ENCODE measurements around the gene C1orf21.

C1orf21 gene

GRCh38 chr1:184429335-184429734, 42.5 kb downstream of the C1orf21 start:
- Histone ChIP-seq H3K4me2 (ENCODE audit: low read length) (no peak overlapping the region), H2AK5ac (ENCODE audit: low read length) (no peak overlapping the region), H3K9me3 (ENCODE audit: insufficient read depth, low read depth, low read length) (no peaks in the 10 kb centered on the region), H4K8ac (ENCODE audit: low read depth, low read length) (no peak overlapping the region), H3K27ac (ENCODE audit: low read depth, low read length) (no peak overlapping the region), H4K91ac (ENCODE audit: low read depth, low read length) (no peak overlapping the region), H3K14ac (ENCODE audit: low read length) (no peak overlapping the region), H2AFZ (ENCODE audit: insufficient read depth, low read length, poor library complexity) (no peak overlapping the region), H2BK5ac (ENCODE audit: low read depth, low read length, poor library complexity) (no peak overlapping the region), H3K4ac (ENCODE audit: low read depth, low read length) (no peak overlapping the region), H2BK12ac (ENCODE audit: low read length) (no peak overlapping the region), H3K4me3 (ENCODE audit: low read depth, low read length) (no peak overlapping the region), H3K79me2 (ENCODE audit: control insufficient read depth, insufficient read depth, low read length, poor library complexity) (peaks cover 1% of the 10 kb centered on the region), H3K27me3 (ENCODE audit: insufficient read depth, low read length) (no peaks in the 10 kb centered on the region), H3K4me1 (ENCODE audit: control insufficient read depth in 1 of 2, insufficient read depth in 2 of 2, low read length in 2 of 2) (peaks cover 8 to 13% of the 10 kb centered on the region in 2 experiments), H3K36me3 (ENCODE audit: control insufficient read depth in 1 of 2, insufficient read depth in 2 of 2, low read length in 2 of 2) (no peaks in the 10 kb centered on the region), H3K9ac (ENCODE audit: low read length) (no peak overlapping the region), H3K79me1 (ENCODE audit: low read length) (peaks cover 13% of the 10 kb centered on the region), H3K23ac (ENCODE audit: low read length) (no peak overlapping the region), H3K18ac (ENCODE audit: low read length) (no peak overlapping the region), H2BK120ac (ENCODE audit: insufficient read depth, low read length, poor library complexity) (no peak overlapping the region), H4K12ac (ENCODE audit: low read depth, low read length) (no peak overlapping the region)
- DNase-seq = no peak
- WGBS (ENCODE audit: extremely low coverage, insufficient coverage, insufficient read length) = no CpG with 5 or more reads among the region's 3 CpGs

DNA sequence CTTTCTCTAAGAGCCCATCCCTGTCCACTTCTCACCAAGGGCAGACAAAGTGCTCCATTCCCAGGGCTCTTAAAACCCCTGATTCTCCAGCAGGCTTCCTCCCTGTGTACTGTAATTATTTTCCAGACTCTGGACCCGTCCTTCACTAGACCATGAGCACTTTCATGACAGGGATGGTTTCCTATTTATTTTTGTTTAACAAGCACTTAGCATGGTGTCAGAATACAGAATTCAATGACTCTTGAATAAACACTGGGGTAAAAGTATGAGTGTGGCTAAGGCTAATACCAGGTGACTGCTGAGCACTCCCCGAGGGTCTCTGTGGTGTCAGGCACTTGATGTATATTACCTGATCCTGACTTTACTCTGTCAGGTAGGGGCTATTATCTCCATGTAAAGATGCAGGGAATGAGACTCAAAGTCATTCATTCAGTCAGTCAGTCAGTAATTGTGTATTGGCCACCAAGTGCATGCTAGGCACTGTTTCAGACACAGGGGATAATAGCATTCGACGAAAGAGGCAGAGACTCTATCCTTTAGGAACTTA, 47.2 kb downstream of the C1orf21 start:
- Histone ChIP-seq H3K4ac (ENCODE audit: low read depth, low read length) (no peak overlapping the region), H3K79me1 (ENCODE audit: low read length) (no peaks in the 10 kb centered on the region), H3K9me3 (ENCODE audit: insufficient read depth, low read depth, low read length) (no peaks in the 10 kb centered on the region), H2AFZ (ENCODE audit: insufficient read depth, low read length, poor library complexity) (no peak overlapping the region), H3K27me3 (ENCODE audit: insufficient read depth, low read length) (no peaks in the 10 kb centered on the region), H3K18ac (ENCODE audit: low read length) (no peak overlapping the region), H3K9ac (ENCODE audit: low read length) (no peak overlapping the region), H3K4me3 (ENCODE audit: low read depth, low read length) (no peak overlapping the region), H3K23ac (ENCODE audit: low read length) (no peak overlapping the region), H3K4me2 (ENCODE audit: low read length) (no peak overlapping the region), H3K36me3 (ENCODE audit: control insufficient read depth in 1 of 2, insufficient read depth in 2 of 2, low read length in 2 of 2) (no peaks in the 10 kb centered on the region), H3K4me1 (ENCODE audit: control insufficient read depth in 1 of 2, insufficient read depth in 2 of 2, low read length in 2 of 2) (peaks cover 3% of the 10 kb centered on the region in 2 experiments), H2BK120ac (ENCODE audit: insufficient read depth, low read length, poor library complexity) (no peak overlapping the region), H4K12ac (ENCODE audit: low read depth, low read length) (no peak overlapping the region), H3K27ac (ENCODE audit: low read depth, low read length) (no peak overlapping the region), H2BK5ac (ENCODE audit: low read depth, low read length, poor library complexity) (no peak overlapping the region), H4K91ac (ENCODE audit: low read depth, low read length) (no peak overlapping the region), H2BK12ac (ENCODE audit: low read length) (no peak overlapping the region), H2AK5ac (ENCODE audit: low read length) (no peak overlapping the region), H3K14ac (ENCODE audit: low read length) (no peak overlapping the region), H3K79me2 (ENCODE audit: control insufficient read depth, insufficient read depth, low read length, poor library complexity) (no peaks in the 10 kb centered on the region), H4K8ac (ENCODE audit: low read depth, low read length) (no peak overlapping the region)
- WGBS (ENCODE audit: extremely low coverage, insufficient coverage, insufficient read length) = no CpG with 5 or more reads among the region's 4 CpGs
- no peak for DNase-seq

DNA sequence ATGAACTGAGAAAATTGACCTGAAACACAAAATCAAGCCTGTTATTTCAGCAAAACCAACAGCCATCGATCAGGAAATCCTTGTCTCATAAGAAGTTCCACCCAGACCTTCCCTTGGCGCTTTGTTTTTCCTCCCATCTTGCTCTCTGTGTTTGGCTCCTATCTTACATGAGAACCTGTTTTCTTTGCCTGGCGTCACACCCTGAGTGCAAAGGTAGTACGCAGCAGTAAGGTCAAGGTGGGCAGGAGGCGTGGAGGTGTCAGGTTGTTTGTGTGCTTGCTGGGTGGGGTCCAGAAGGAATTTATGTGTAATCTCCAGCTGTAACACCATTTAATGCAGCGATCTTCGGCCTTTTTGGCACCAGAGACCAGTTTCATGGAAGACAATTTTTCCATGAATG, 50.5 kb downstream of the C1orf21 start:
- no peak overlapping the region for H2BK12ac ChIP-seq (ENCODE audit: low read length)
- no peak overlapping the region for H4K12ac ChIP-seq (ENCODE audit: low read depth, low read length)
- H4K8ac ChIP-seq (ENCODE audit: low read depth, low read length) = no peak overlapping the region
- no peak overlapping the region for H2AK5ac ChIP-seq (ENCODE audit: low read length)
- no peak for DNase-seq
- no peaks in the 10 kb centered on the region for H3K9me3 ChIP-seq (ENCODE audit: insufficient read depth, low read depth, low read length)
- no peak overlapping the region for H4K91ac ChIP-seq (ENCODE audit: low read depth, low read length)
- H3K36me3 ChIP-seq (ENCODE audit: control insufficient read depth in 1 of 2, insufficient read depth in 2 of 2, low read length in 2 of 2) = no peaks in the 10 kb centered on the region
- H3K4me2 ChIP-seq (ENCODE audit: low read length) = no peak overlapping the region
- H3K4me1 ChIP-seq (ENCODE audit: control insufficient read depth in 1 of 2, insufficient read depth in 2 of 2, low read length in 2 of 2) = peaks cover 3% of the 10 kb centered on the region in 2 experiments
- H3K9ac ChIP-seq (ENCODE audit: low read length) = no peak overlapping the region
- no peak overlapping the region for H2AFZ ChIP-seq (ENCODE audit: insufficient read depth, low read length, poor library complexity)
- no peaks in the 10 kb centered on the region for H3K79me1 ChIP-seq (ENCODE audit: low read length)
- no peak overlapping the region for H3K18ac ChIP-seq (ENCODE audit: low read length)
- no peak overlapping the region for H3K27ac ChIP-seq (ENCODE audit: low read depth, low read length)
- H3K23ac ChIP-seq (ENCODE audit: low read length) = no peak overlapping the region
- H2BK5ac ChIP-seq (ENCODE audit: low read depth, low read length, poor library complexity) = no peak overlapping the region
- H3K4ac ChIP-seq (ENCODE audit: low read depth, low read length) = no peak overlapping the region
- H3K79me2 ChIP-seq (ENCODE audit: control insufficient read depth, insufficient read depth, low read length, poor library complexity) = no peaks in the 10 kb centered on the region
- H2BK120ac ChIP-seq (ENCODE audit: insufficient read depth, low read length, poor library complexity) = no peak overlapping the region
- no peak overlapping the region for H3K14ac ChIP-seq (ENCODE audit: low read length)
- no peak overlapping the region for H3K4me3 ChIP-seq (ENCODE audit: low read depth, low read length)
- H3K27me3 ChIP-seq (ENCODE audit: insufficient read depth, low read length) = no peaks in the 10 kb centered on the region
- no CpG with 5 or more reads among the region's 7 CpGs for WGBS (ENCODE audit: extremely low coverage, insufficient coverage, insufficient read length)

DNA sequence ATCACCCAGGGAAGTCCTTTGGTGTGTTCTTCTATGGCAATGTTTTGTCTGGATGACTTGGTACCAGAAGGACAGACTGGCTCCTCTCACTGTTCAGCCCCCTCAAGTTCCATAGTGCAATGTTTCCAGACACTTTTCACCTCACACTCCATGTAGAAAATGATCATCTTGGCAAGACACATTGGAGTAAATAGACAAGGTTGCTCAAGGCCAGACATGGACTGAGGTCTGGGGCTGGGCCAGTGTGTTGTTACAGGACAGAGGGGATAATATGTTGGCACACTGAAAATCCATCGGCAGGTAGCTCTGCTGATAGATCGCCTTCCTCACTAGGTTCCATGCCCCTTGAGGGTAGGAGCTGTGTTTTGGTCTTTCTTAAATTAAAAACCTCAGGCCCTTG, 51.5 kb downstream of the C1orf21 start:
- WGBS (ENCODE audit: extremely low coverage, insufficient coverage, insufficient read length) = no CpG with 5 or more reads among the region's 2 CpGs
- Histone ChIP-seq H3K36me3 (ENCODE audit: control insufficient read depth in 1 of 2, insufficient read depth in 2 of 2, low read length in 2 of 2) (no peaks in the 10 kb centered on the region), H2BK5ac (ENCODE audit: low read depth, low read length, poor library complexity) (no peak overlapping the region), H3K4me2 (ENCODE audit: low read length) (no peak overlapping the region), H3K79me2 (ENCODE audit: control insufficient read depth, insufficient read depth, low read length, poor library complexity) (no peaks in the 10 kb centered on the region), H2BK12ac (ENCODE audit: low read length) (no peak overlapping the region), H3K4me1 (ENCODE audit: control insufficient read depth in 1 of 2, insufficient read depth in 2 of 2, low read length in 2 of 2) (no peaks in the 10 kb centered on the region), H2AK5ac (ENCODE audit: low read length) (no peak overlapping the region), H3K4me3 (ENCODE audit: low read depth, low read length) (no peak overlapping the region), H4K91ac (ENCODE audit: low read depth, low read length) (no peak overlapping the region), H4K12ac (ENCODE audit: low read depth, low read length) (no peak overlapping the region), H3K18ac (ENCODE audit: low read length) (no peak overlapping the region), H2AFZ (ENCODE audit: insufficient read depth, low read length, poor library complexity) (no peak overlapping the region), H4K8ac (ENCODE audit: low read depth, low read length) (no peak overlapping the region), H3K79me1 (ENCODE audit: low read length) (no peaks in the 10 kb centered on the region), H3K4ac (ENCODE audit: low read depth, low read length) (no peak overlapping the region), H3K27me3 (ENCODE audit: insufficient read depth, low read length) (no peaks in the 10 kb centered on the region), H3K27ac (ENCODE audit: low read depth, low read length) (no peak overlapping the region), H3K23ac (ENCODE audit: low read length) (no peak overlapping the region), H3K9ac (ENCODE audit: low read length) (no peak overlapping the region), H2BK120ac (ENCODE audit: insufficient read depth, low read length, poor library complexity) (no peak overlapping the region), H3K14ac (ENCODE audit: low read length) (no peak overlapping the region), H3K9me3 (ENCODE audit: insufficient read depth, low read depth, low read length) (no peaks in the 10 kb centered on the region)
- DNase-seq = no peak

Measured in trophoblast cell (in vitro differentiated cells and primary cell).